ENCODE results near the gene WFDC12.

The WFDC12 gene

GRCh38 chr20:45101333-45101850, 22.9 kb downstream of the WFDC12 start:
- no peak for ATAC-seq
- TF ChIP-seq CSDC2 (CRISPR knock-in tag; IDR thresholded peaks at IDR 0.05) (no peak), PPARA (CRISPR knock-in tag; IDR thresholded peaks at IDR 0.05; ENCODE audit: borderline replicate concordance) (no peak), ZC3H10 (CRISPR knock-in tag; IDR thresholded peaks at IDR 0.05) (no peak), TSHZ2 (CRISPR knock-in tag; IDR thresholded peaks at IDR 0.05) (no peak), RARB (CRISPR knock-in tag; IDR thresholded peaks at IDR 0.05) (no peak)

DNA sequence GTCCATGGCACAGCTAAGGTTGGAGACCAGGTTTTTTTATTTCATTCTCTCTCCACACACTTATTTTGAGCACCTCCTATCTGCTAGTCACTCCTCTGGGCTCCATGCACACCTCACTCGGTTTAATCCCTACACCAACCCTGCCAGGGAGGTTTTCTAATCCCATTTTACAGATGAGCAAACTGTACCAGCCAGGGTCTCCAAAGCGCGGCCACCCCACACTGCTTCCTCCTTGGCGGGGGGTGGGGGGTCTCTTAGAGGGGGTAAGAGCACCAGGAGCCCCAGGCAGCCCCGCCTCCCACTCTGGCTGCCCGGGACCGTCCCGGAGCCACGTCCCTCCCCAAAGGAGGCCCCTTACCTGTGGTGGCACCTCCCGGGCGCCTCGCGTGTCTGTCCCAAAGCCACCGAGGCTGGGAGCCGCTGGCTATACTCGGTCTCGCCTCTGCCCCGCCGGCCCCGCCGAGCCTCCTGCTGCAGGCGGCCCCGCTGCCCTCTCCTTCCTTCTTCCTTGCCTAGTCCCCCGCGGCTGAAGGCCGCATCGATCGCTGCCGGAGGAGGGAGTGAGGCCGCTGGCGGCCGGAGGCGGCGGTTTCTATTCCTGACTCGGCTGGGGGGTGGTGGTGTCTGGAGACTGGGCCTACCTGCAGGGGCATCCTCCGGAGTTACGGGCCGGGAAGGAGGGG, 23.6 kb downstream of the WFDC12 start, which contains the start of gene KCNS1:
KCNS1 (minus strand) TSS at position 565 of the 683 bp plus-strand sequence. CDS start 1,891 bp downstream, outside the sequence.
- TF ChIP-seq ZNF70 (CRISPR knock-in tag; IDR thresholded peaks at IDR 0.05), result no peak
- no peak for TF ChIP-seq TSHZ2 (CRISPR knock-in tag; IDR thresholded peaks at IDR 0.05)
- TF ChIP-seq, protein P1, sequence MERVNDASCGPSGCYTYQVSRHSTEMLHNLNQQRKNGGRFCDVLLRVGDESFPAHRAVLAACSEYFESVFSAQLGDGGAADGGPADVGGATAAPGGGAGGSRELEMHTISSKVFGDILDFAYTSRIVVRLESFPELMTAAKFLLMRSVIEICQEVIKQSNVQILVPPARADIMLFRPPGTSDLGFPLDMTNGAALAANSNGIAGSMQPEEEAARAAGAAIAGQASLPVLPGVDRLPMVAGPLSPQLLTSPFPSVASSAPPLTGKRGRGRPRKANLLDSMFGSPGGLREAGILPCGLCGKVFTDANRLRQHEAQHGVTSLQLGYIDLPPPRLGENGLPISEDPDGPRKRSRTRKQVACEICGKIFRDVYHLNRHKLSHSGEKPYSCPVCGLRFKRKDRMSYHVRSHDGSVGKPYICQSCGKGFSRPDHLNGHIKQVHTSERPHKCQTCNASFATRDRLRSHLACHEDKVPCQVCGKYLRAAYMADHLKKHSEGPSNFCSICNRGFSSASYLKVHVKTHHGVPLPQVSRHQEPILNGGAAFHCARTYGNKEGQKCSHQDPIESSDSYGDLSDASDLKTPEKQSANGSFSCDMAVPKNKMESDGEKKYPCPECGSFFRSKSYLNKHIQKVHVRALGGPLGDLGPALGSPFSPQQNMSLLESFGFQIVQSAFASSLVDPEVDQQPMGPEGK (CRISPR knock-in tag; IDR thresholded peaks at IDR 0.05; ENCODE audit: borderline replicate concordance), result no peak
- TF ChIP-seq GLIS3 (CRISPR knock-in tag; IDR thresholded peaks at IDR 0.05), result no peak
- TF ChIP-seq ZFP3 (CRISPR knock-in tag; IDR thresholded peaks at IDR 0.05), result no peak
- TF ChIP-seq CREB5 (CRISPR knock-in tag; IDR thresholded peaks at IDR 0.05; ENCODE audit: low read depth), result no peak
- TF ChIP-seq TOX (CRISPR knock-in tag; IDR thresholded peaks at IDR 0.05; ENCODE audit: borderline replicate concordance), result no peak
- TF ChIP-seq OSR1 (CRISPR knock-in tag; IDR thresholded peaks at IDR 0.05), result no peak
- TF ChIP-seq BACH2 (CRISPR knock-in tag; IDR thresholded peaks at IDR 0.05; ENCODE audit: borderline replicate concordance), result no peak
- no peak for TF ChIP-seq ZC3H10 (CRISPR knock-in tag; IDR thresholded peaks at IDR 0.05)
- TF ChIP-seq, protein P2, sequence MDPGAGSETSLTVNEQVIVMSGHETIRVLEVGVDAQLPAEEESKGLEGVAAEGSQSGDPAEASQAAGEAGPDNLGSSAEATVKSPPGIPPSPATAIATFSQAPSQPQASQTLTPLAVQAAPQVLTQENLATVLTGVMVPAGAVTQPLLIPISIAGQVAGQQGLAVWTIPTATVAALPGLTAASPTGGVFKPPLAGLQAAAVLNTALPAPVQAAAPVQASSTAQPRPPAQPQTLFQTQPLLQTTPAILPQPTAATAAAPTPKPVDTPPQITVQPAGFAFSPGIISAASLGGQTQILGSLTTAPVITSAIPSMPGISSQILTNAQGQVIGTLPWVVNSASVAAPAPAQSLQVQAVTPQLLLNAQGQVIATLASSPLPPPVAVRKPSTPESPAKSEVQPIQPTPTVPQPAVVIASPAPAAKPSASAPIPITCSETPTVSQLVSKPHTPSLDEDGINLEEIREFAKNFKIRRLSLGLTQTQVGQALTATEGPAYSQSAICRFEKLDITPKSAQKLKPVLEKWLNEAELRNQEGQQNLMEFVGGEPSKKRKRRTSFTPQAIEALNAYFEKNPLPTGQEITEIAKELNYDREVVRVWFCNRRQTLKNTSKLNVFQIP (CRISPR knock-in tag; IDR thresholded peaks at IDR 0.05; ENCODE audit: borderline replicate concordance, low read depth), result no peak
- TF ChIP-seq ZNF8 (CRISPR knock-in tag; IDR thresholded peaks at IDR 0.05), result no peak
- TF ChIP-seq PPARA (CRISPR knock-in tag; IDR thresholded peaks at IDR 0.05; ENCODE audit: borderline replicate concordance), result no peak
- no peak for TF ChIP-seq RARB (CRISPR knock-in tag; IDR thresholded peaks at IDR 0.05)
- TF ChIP-seq ESRRG (CRISPR knock-in tag; IDR thresholded peaks at IDR 0.05), result no peak
- TF ChIP-seq ARNTL (CRISPR knock-in tag; IDR thresholded peaks at IDR 0.05; ENCODE audit: borderline replicate concordance, low read depth), result no peak
- TF ChIP-seq SNAI2 (CRISPR knock-in tag; IDR thresholded peaks at IDR 0.05), result no peak
- ATAC-seq, result no peak

All from SK-N-SH treated with all-trans-retinoic acid at 6 μM for 48 hours (cell line).